Measurements from ENCODE around the gene BUD13. TPM values are rescaled to one million over a fixed set of nuclear protein-coding genes. Genes with fewer than 3 reads are reported as not detected.

The BUD13 gene
- total and polyA plus RNA-seq, 2 of the 4 experiments (the other 2 are of a cell fraction) = 11.2 to 14.0 TPM

DNA sequence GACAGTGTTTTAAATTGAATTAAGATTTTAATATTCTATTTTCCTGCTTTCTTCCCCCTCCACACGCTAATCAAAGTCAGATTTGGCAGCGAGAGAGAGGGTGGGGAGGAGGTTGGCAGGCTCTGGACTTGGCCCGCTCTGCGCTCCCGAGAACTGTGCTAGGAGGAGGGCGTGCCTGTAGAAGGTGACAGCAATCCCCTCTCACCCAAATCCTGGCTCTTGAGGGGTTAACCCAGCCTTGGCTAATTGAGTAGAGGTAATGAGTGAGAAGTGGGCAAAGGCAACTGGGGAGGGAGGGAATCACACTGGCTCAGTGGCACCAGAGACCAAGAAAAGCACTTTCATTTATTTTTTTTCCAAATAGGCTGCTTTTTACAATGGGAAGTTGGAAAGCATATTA, 42.2 kb downstream of the BUD13 start:
- WGBS, 2 experiments (ENCODE audit: extremely low coverage in 2 of 2, insufficient read length in 1 of 2) = no CpG with 5 or more reads among the region's 6 CpGs
- H3K4me1 ChIP-seq (ENCODE audit: control insufficient read depth, insufficient read depth, low read length) = peaks cover 7% of the 10 kb centered on the region; the same call in 1 of the 2 replicates
- ATAC-seq (ENCODE audit: low read depth) = no peak

More for the DNA sequence above, 42.2 kb downstream of the BUD13 start:
- H4K8ac ChIP-seq (ENCODE audit: low read depth in 2 of 2, low read length in 2 of 2) = no peak overlapping the region
- POLR2A ChIA-PET (ENCODE audit: unreplicated experiment) = no interaction called here
- peaks cover 25% of the 10 kb centered on the region; the same call in 1 of the 2 replicates for H3K27me3 ChIP-seq (ENCODE audit: control insufficient read depth, insufficient read depth, low read length)
- no peak overlapping the region for H3K4ac ChIP-seq (ENCODE audit: low read depth, low read length)
- no peak for DNase-seq
- H2AK5ac ChIP-seq (ENCODE audit: low read depth, low read length) = no peak overlapping the region
- dilution Hi-C loops (cut with HindIII; ENCODE audit: low sequenced_read_pairs, unreplicated experiment) (no loop called here), intact Hi-C loops (cut with micrococcal nuclease) (no loop called here), in situ Hi-C loops (cut with MboI; ENCODE audit: low sequenced_read_pairs) (no loop called here)
- H3K9me1 ChIP-seq (ENCODE audit: insufficient read depth, low read length) = peaks cover 3% of the 10 kb centered on the region; the same call in 1 of the 2 replicates
- no peak overlapping the region for H2BK15ac ChIP-seq (ENCODE audit: low read depth, low read length)
- H4K5ac ChIP-seq (ENCODE audit: low read depth, low read length) = no peak overlapping the region
- H2BK120ac ChIP-seq (ENCODE audit: low read depth, low read length) = no peak overlapping the region
- no peak overlapping the region for H3K9ac ChIP-seq (ENCODE audit: low read depth, low read length)
- H3K23ac ChIP-seq (ENCODE audit: low read depth, low read length) = no peak overlapping the region
- no peak overlapping the region for H3K14ac ChIP-seq (replicated peaks; ENCODE audit: low read depth, low read length)
- H3K4me3 ChIP-seq (ENCODE audit: insufficient read depth, low read depth, low read length) = no peak overlapping the region
- H3K9me3 ChIP-seq (ENCODE audit: control insufficient read depth, insufficient read depth, low read length) = no peaks in the 10 kb centered on the region
- no peaks in the 10 kb centered on the region for H3K79me1 ChIP-seq (ENCODE audit: low read depth in 1 of 2, low read length in 2 of 2)
- H2BK5ac ChIP-seq (ENCODE audit: low read depth, low read length, poor library complexity, severe bottlenecking) = no peak overlapping the region
- no peaks in the 10 kb centered on the region for H4K20me1 ChIP-seq (ENCODE audit: insufficient read depth, low read length)
- BruUV-seq (replicated peaks) = no TSS peak
- no peak overlapping the region for H4K91ac ChIP-seq (ENCODE audit: insufficient read depth, low read depth, low read length)
- H3K18ac ChIP-seq (ENCODE audit: low read depth, low read length) = no peak overlapping the region
- CTCF ChIA-PET = no interaction called here
- no peak overlapping the region for H2BK20ac ChIP-seq (ENCODE audit: low read depth, low read length)
- no peaks in the 10 kb centered on the region for H3K36me3 ChIP-seq (ENCODE audit: control insufficient read depth, insufficient read depth, low read length)
- no peak overlapping the region for H2AFZ ChIP-seq (replicated peaks; ENCODE audit: low read length, poor library complexity)
- H2AK9ac ChIP-seq (replicated peaks; ENCODE audit: low read depth, low read length, poor library complexity) = no peak overlapping the region
- no peak overlapping the region for H3K27ac ChIP-seq (ENCODE audit: insufficient read depth, low read length)
- H3K4me2 ChIP-seq (ENCODE audit: low read depth, low read length) = no peak overlapping the region
- H3K56ac ChIP-seq (ENCODE audit: extremely low read depth, insufficient read depth, low read length) = no peak overlapping the region
- no peak for TF ChIP-seq MXI1 (IDR thresholded peaks at IDR 0.05; ENCODE audit: borderline replicate concordance, low read depth, low read length)
- TF ChIP-seq RCOR1 (IDR thresholded peaks at IDR 0.05; ENCODE audit: insufficient replicate concordance, low read length) = no peak
- no peak for TF ChIP-seq POLR2A (IDR thresholded peaks at IDR 0.05; ENCODE audit: low read depth, low read length)
- no peak for TF ChIP-seq RFX5 (IDR thresholded peaks at IDR 0.05; ENCODE audit: low read depth, low read length)
- TF ChIP-seq FOS (IDR thresholded peaks at IDR 0.05; ENCODE audit: low read depth, low read length) = no peak
- TF ChIP-seq, protein P1, sequence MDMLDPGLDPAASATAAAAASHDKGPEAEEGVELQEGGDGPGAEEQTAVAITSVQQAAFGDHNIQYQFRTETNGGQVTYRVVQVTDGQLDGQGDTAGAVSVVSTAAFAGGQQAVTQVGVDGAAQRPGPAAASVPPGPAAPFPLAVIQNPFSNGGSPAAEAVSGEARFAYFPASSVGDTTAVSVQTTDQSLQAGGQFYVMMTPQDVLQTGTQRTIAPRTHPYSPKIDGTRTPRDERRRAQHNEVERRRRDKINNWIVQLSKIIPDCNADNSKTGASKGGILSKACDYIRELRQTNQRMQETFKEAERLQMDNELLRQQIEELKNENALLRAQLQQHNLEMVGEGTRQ (IDR thresholded peaks at IDR 0.05; ENCODE audit: low read depth, low read length) = no peak
- no peak for TF ChIP-seq MAZ (IDR thresholded peaks at IDR 0.05; ENCODE audit: borderline replicate concordance, low read depth, low read length)
- TF ChIP-seq NFE2L2 (IDR thresholded peaks at IDR 0.05; ENCODE audit: low read depth, low read length) = no peak
- TF ChIP-seq, protein P2, sequence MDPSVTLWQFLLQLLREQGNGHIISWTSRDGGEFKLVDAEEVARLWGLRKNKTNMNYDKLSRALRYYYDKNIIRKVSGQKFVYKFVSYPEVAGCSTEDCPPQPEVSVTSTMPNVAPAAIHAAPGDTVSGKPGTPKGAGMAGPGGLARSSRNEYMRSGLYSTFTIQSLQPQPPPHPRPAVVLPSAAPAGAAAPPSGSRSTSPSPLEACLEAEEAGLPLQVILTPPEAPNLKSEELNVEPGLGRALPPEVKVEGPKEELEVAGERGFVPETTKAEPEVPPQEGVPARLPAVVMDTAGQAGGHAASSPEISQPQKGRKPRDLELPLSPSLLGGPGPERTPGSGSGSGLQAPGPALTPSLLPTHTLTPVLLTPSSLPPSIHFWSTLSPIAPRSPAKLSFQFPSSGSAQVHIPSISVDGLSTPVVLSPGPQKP (IDR thresholded peaks at IDR 0.05; ENCODE audit: borderline replicate concordance, low read depth, low read length) = no peak
- no peak for TF ChIP-seq SMC3 (IDR thresholded peaks at IDR 0.05; ENCODE audit: low read depth, low read length)
- TF ChIP-seq CEBPB (IDR thresholded peaks at IDR 0.05; ENCODE audit: low read depth, low read length) = no peak
- no peak for TF ChIP-seq MAFK (IDR thresholded peaks at IDR 0.05; ENCODE audit: low read depth, low read length)
- no peak for TF ChIP-seq RAD21 (IDR thresholded peaks at IDR 0.05; ENCODE audit: low read length)
- no peak for TF ChIP-seq BHLHE40 (IDR thresholded peaks at IDR 0.05; ENCODE audit: low read depth, low read length)
- no peak for TF ChIP-seq CHD1 (IDR thresholded peaks at IDR 0.05; ENCODE audit: low read depth, low read length)

Data from IMR-90 (cell line).